Nephron (organoid): ENCODE measurements around the gene MYO18A.

Experiments
- H3K27ac Mint-ChIP-seq, 3 experiments: 2 replicates each; pipeline ENCODE4 v1.8.0; 2020; ENCODE audit warnings: mixed read lengths in 3 of 3, mild to moderate bottlenecking in 2 of 3, moderate library complexity in 1 of 3
- H3K27me3 Mint-ChIP-seq: 2 replicates; pipeline ENCODE4 v1.8.0; 2021; ENCODE audit warnings: low read depth, mild to moderate bottlenecking, moderate library complexity, mixed read lengths
- H3K36me3 Mint-ChIP-seq: 2 replicates; pipeline ENCODE4 v1.8.0; 2020; ENCODE audit warnings: low read depth, mixed read lengths
- H3K4me1 Mint-ChIP-seq: 2 replicates; pipeline ENCODE4 v1.8.0; 2020; ENCODE audit warnings: mixed read lengths
- H3K4me3 Mint-ChIP-seq, 3 experiments: 2 replicates each; pipeline ENCODE4 v1.8.0; 2020; ENCODE audit warnings: mild to moderate bottlenecking in 3 of 3, mixed read lengths in 3 of 3, moderate library complexity in 2 of 3
- H3K9me3 Mint-ChIP-seq: 2 replicates; pipeline ENCODE4 v1.8.0; 2020; ENCODE audit warnings: mixed read lengths
- TF ChIP-seq, protein P1 (sequence below), 3 experiments: fragments of 200-600 bp; sonication (generic); IDR thresholded peaks; one replicate each; pipeline ENCODE4 v1.5.0; 2021; ENCODE audit warnings: antibody characterized with exemption in 3 of 3; ENCODE audit not compliant: unreplicated experiment in 3 of 3

MYO18A gene

DNA sequence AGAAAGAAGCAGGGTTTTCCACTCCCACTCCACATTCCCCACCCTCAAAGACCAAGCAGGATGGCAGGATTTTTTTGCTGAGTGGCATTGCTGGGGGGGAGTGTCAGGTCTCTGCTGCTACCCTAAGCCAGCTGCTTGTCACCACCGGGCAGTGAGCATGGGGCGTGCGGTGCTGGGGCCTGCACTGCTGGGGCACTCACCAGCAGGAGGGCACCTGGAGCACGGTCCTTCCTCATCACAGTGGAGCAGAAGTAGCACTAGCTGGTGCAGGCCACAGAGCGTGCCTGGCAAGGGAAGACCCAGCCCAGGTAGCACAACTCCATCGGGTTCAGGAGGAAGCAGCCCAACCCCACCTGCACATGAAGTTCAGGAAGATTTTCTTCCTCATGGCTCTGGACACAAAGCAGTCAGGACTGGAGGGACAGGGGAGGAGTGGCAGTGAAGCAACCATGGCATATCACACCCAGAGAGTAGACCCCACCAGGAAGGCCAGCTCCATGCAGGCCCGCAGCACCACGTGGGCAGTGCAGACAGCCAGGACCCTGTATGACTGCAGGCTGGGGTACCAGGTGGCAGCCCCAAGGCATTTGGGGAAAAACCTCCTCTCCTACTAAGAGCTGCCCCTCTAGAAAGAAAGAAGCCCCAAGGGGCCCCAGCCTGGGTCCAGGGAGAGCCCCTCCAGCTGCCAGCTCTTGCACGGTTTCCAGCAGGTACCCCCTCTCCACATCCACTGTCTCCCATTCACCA, 16.7 kb upstream of the MYO18A start:
- H3K27ac Mint-ChIP-seq = no peak overlapping the region
- no peaks in the 10 kb centered on the region for H3K36me3 Mint-ChIP-seq

DNA sequence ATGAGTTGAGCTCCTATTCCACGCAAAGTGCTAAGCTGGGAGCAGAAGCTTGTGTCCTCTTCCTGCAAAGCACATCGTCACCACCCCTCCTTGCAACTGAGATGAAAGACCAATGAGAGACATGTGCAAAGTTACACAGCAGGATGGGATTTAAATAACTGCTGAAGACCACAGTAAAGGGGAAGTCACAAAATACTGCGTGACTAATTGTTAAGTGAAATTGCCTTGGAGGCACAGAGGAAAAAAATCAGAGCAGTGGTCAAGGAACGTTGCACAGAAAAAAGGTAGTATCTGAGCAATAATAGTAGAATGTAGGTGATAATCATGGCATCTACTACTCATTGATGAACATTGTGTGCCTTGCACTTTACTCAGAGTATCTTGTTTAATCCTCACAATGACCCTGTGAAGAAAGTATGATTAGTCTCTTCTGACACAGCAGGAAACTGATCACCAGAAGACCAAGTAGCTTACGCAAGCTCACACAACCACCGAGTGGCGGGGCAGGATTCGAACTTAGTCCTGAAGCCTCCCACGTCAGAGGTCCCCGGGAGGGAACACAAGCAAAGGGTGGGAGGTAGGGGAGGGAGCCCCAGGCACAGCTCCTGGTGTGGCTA, 15.4 kb upstream of the MYO18A start:
- H3K9me3 Mint-ChIP-seq = no peaks in the 10 kb centered on the region
- H3K27me3 Mint-ChIP-seq = peaks cover 8% of the 10 kb centered on the region
- peaks cover 4% of the 10 kb centered on the region for H3K4me1 Mint-ChIP-seq
- TF ChIP-seq, protein P1, sequence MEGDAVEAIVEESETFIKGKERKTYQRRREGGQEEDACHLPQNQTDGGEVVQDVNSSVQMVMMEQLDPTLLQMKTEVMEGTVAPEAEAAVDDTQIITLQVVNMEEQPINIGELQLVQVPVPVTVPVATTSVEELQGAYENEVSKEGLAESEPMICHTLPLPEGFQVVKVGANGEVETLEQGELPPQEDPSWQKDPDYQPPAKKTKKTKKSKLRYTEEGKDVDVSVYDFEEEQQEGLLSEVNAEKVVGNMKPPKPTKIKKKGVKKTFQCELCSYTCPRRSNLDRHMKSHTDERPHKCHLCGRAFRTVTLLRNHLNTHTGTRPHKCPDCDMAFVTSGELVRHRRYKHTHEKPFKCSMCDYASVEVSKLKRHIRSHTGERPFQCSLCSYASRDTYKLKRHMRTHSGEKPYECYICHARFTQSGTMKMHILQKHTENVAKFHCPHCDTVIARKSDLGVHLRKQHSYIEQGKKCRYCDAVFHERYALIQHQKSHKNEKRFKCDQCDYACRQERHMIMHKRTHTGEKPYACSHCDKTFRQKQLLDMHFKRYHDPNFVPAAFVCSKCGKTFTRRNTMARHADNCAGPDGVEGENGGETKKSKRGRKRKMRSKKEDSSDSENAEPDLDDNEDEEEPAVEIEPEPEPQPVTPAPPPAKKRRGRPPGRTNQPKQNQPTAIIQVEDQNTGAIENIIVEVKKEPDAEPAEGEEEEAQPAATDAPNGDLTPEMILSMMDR (IDR thresholded peaks at IDR 0.05; ENCODE audit: unreplicated experiment in 3 of 3) = no peak
- H3K4me3 Mint-ChIP-seq = no peak overlapping the region
- no peak overlapping the region for H3K27ac Mint-ChIP-seq
- H3K36me3 Mint-ChIP-seq = no peaks in the 10 kb centered on the region

More for the DNA sequence above, 16.7 kb upstream of the MYO18A start:
- H3K27me3 Mint-ChIP-seq = no peaks in the 10 kb centered on the region
- TF ChIP-seq, protein P1 (IDR thresholded peaks at IDR 0.05; ENCODE audit: unreplicated experiment in 3 of 3) = no peak
- no peak overlapping the region for H3K4me3 Mint-ChIP-seq
- no peaks in the 10 kb centered on the region for H3K9me3 Mint-ChIP-seq
- H3K4me1 Mint-ChIP-seq = peaks cover 4% of the 10 kb centered on the region

DNA sequence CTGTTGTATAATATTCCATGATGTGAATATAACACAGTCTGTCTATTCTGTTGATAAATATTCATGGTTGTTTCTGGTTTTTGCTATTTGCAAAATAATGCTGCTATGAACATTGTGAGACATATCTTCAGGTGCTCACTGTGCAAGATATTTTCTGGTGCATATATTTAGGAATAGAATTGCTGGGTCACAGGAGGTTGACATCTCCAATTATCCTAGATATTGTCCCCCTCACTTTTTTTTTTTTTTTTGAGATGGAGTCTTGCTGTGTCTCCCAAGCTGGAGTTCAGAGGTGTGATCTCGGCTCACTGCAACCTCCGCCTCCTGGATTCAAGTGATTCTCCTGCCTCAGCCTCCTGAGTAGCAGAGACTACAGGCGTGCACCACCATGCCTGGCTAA, 14.5 kb upstream of the MYO18A start:
- no peak overlapping the region for H3K4me3 Mint-ChIP-seq
- peaks cover 8% of the 10 kb centered on the region for H3K27me3 Mint-ChIP-seq
- no peak overlapping the region for H3K27ac Mint-ChIP-seq
- H3K4me1 Mint-ChIP-seq = peaks cover 4% of the 10 kb centered on the region
- no peaks in the 10 kb centered on the region for H3K36me3 Mint-ChIP-seq
- TF ChIP-seq, protein P1 (IDR thresholded peaks at IDR 0.05; ENCODE audit: unreplicated experiment in 3 of 3) = no peak
- H3K9me3 Mint-ChIP-seq = no peaks in the 10 kb centered on the region

DNA sequence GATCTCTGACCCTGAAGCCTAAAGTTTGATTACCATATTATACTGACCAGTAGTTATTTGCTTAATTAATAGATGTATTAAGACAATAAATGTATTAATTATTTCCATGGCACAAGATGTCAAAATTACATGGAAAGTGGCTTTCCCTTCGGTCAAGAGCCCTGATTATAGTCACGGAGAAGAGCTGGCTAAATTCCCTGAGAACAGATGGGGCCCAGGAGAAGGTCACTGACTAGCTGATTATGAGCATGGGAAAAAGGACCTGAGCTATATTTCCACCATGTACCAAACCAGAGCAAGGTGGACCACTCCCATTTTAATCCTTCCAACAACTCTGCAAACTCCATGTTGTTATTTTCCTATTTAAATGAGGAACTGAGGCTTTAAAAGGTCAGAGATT, 12.9 kb upstream of the MYO18A start:
- peaks cover 8% of the 10 kb centered on the region for H3K27me3 Mint-ChIP-seq
- H3K9me3 Mint-ChIP-seq = no peaks in the 10 kb centered on the region

DNA sequence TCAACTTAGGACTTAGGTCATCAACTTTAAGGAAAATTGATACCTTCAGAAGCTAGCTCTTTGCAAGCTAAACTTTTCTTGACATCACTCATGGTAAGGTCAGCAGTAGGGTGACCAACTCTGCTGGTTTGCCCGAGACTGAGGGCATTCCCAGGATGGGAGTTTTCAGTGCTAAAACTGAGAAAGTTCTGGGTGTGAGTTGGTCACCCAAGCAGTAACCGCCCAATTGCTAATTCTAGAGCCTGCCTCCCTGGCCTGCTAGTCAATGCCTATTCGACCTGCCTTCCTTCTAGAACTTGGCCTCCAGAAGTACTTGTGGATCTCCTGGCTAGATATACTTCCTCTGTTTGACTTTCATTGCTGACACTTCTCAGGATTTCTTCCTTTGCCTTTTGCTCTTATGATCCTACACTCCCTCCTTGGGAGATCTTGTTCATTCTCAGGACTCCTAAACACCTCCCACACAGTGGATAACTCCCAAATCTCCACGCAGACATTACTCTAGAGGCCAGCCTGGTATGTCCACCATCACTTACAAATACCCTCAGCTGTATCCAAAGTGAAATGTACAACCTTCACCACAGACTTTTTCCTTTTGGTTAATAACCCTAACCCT, 10.5 kb upstream of the MYO18A start:
- Mint-ChIP-seq H3K36me3 (no peaks in the 10 kb centered on the region), H3K4me1 (peaks cover 4% of the 10 kb centered on the region), H3K27me3 (peaks cover 8% of the 10 kb centered on the region), H3K9me3 (no peaks in the 10 kb centered on the region), H3K4me3 (no peak overlapping the region), H3K27ac (no peak overlapping the region)
- TF ChIP-seq, protein P1 (IDR thresholded peaks at IDR 0.05; ENCODE audit: unreplicated experiment in 3 of 3) = no peak

More for the DNA sequence above, 12.9 kb upstream of the MYO18A start:
- Mint-ChIP-seq H3K36me3 (no peaks in the 10 kb centered on the region), H3K27ac (no peak overlapping the region), H3K4me3 (no peak overlapping the region), H3K4me1 (peaks cover 4% of the 10 kb centered on the region)
- TF ChIP-seq, protein P1 (IDR thresholded peaks at IDR 0.05; ENCODE audit: unreplicated experiment in 3 of 3) = no peak
